Neutrophil (primary cell): Measurements from ENCODE around the gene EIF2S3.
"Not testable (repeated sequence)": the region's sequence is repeated elsewhere in the genome, so short reads cannot be mapped to it uniquely, and the experiment has no call there.

Source experiments
- H3K27ac ChIP-seq: fragments of 200-600 bp; sonication (generic); 2 replicates; pipeline ENCODE4 v1.5.1; 2016; ENCODE audit warnings: mild to moderate bottlenecking, moderate library complexity
- H3K27me3 ChIP-seq: fragments of 200-600 bp; sonication (generic); 2 replicates; pipeline ENCODE4 v1.6.0; 2016; ENCODE audit warnings: mild to moderate bottlenecking
- H3K36me3 ChIP-seq: fragments of 200-600 bp; sonication (generic); 2 replicates; pipeline ENCODE4 v1.5.1; 2017
- H3K4me1 ChIP-seq, 2 experiments: fragments of 200-600 bp in 1 of 2; sonication (generic) in 1 of 2; 1 replicate in 1 of 2; 2 replicates in 1 of 2; pipeline versions ENCODE4 v1.5.1 to v1.6.1; 2013 to 2016; ENCODE audit warnings: low read depth in 1 of 2, low read length in 1 of 2, mild to moderate bottlenecking in 1 of 2, moderate library complexity in 1 of 2; ENCODE audit not compliant: control insufficient read depth in 1 of 2, insufficient read depth in 1 of 2
- H3K4me3 ChIP-seq, 2 experiments: fragments of 200-600 bp in 1 of 2; sonication (generic) in 1 of 2; 1 replicate in 1 of 2; 2 replicates in 1 of 2; pipeline ENCODE4 v1.5.1; 2013 to 2016; ENCODE audit warnings: low read depth in 1 of 2, low read length in 1 of 2, mild to moderate bottlenecking in 1 of 2, moderate library complexity in 1 of 2
- H3K9me3 ChIP-seq: fragments of 200-600 bp; sonication (generic); 2 replicates; pipeline ENCODE4 v1.5.1; 2016
- CTCF ChIP-seq: fragments of 200-600 bp; sonication (generic); IDR thresholded peaks from 2 replicates; pipeline ENCODE4 v1.5.1; 2016; ENCODE audit warnings: antibody characterized with exemption

EIF2S3 gene

GRCh38 chrX:24027985-24028384, 26.8 kb upstream of the EIF2S3 start:
- Histone ChIP-seq H3K9me3 (no peaks in the 10 kb centered on the region), H3K4me1 (peaks cover 7 to 21% of the 10 kb centered on the region in 2 experiments), H3K4me3 (no peak overlapping the region), H3K27ac (no peak overlapping the region), H3K27me3 (no peaks in the 10 kb centered on the region), H3K36me3 (no peaks in the 10 kb centered on the region)
- no peak for TF ChIP-seq CTCF

GRCh38 chrX:24030597-24030996, 24.2 kb upstream of the EIF2S3 start:
- no peak overlapping the region for H3K4me3 ChIP-seq
- H3K27me3 ChIP-seq = no peaks in the 10 kb centered on the region
- peaks cover 0 to 10% of the 10 kb centered on the region in 2 experiments for H3K4me1 ChIP-seq
- no peak for TF ChIP-seq CTCF
- H3K27ac ChIP-seq = no peak overlapping the region
- H3K9me3 ChIP-seq = no peaks in the 10 kb centered on the region
- no peaks in the 10 kb centered on the region for H3K36me3 ChIP-seq

GRCh38 chrX:24034485-24034884, 20.3 kb upstream of the EIF2S3 start:
- Histone ChIP-seq H3K4me3 (no peak overlapping the region), H3K4me1 (no peaks in the 10 kb centered on the region), H3K9me3 (no peaks in the 10 kb centered on the region), H3K27ac (no peak overlapping the region), H3K27me3 (no peaks in the 10 kb centered on the region), H3K36me3 (no peaks in the 10 kb centered on the region)
- no peak for TF ChIP-seq CTCF

- H3K27me3 ChIP-seq = no peaks in the 10 kb centered on the region
- H3K36me3 ChIP-seq = no peaks in the 10 kb centered on the region
- TF ChIP-seq CTCF = no peak
- H3K27ac ChIP-seq = no peak overlapping the region
- no peaks in the 10 kb centered on the region for H3K9me3 ChIP-seq
- H3K4me3 ChIP-seq = no peak overlapping the region
- H3K4me1 ChIP-seq = no peaks in the 10 kb centered on the region
Measured at GRCh38 chrX:24037729-24038128, 17.0 kb upstream of the EIF2S3 start.

- not testable (repeated sequence) for H3K9me3 ChIP-seq, H3K27ac ChIP-seq, H3K27me3 ChIP-seq
Measured at GRCh38 chrX:24046060-24046459, 8.7 kb upstream of the EIF2S3 start.

GRCh38 chrX:24049643-24050042, 5.1 kb upstream of the EIF2S3 start:
- H3K9me3 ChIP-seq, H3K27me3 ChIP-seq, H3K36me3 ChIP-seq, H3K27ac ChIP-seq, H3K4me1 ChIP-seq, H3K4me3 ChIP-seq: not testable (repeated sequence)

More at GRCh38 chrX:24046060-24046459, 8.7 kb upstream of the EIF2S3 start:
- H3K4me3 ChIP-seq, H3K4me1 ChIP-seq, H3K36me3 ChIP-seq: not testable (repeated sequence)

GRCh38 chrX:24050522-24051318, 4.0 kb upstream of the EIF2S3 start:
- not testable (repeated sequence) for H3K4me1 ChIP-seq, H3K36me3 ChIP-seq, H3K27me3 ChIP-seq, H3K9me3 ChIP-seq, H3K27ac ChIP-seq, H3K4me3 ChIP-seq
